ENCODE measurements around the gene SFMBT2.

GRCh38 chr10:7225133-7225532 lies 185.7 kb downstream of the SFMBT2 start:
- TF ChIP-seq EZH2phosphoT487 (IDR thresholded peaks at IDR 0.05; ENCODE audit: borderline replicate concordance, low read depth, low read length), result no peak
- TF ChIP-seq CTCF (conservative IDR thresholded peaks at IDR 0.05; ENCODE audit: low read length), result no peak

Measured in OCI-LY7 (cell line).